ENCODE data around the gene KANSL3. TPM values are rescaled to one million over a fixed set of nuclear protein-coding genes. Genes with fewer than 3 reads are reported as not detected.
A peak's percentile ranks its signal among the peaks of the same experiment; 100 is the strongest.

Gene KANSL3
- total and polyA plus RNA-seq, 9 donors, result 28.0 to 55.7 (median 47.0) TPM

- DNase-seq, result no peak
- no peaks in the 10 kb centered on the region for H3K9me3 ChIP-seq
- peaks cover 2% of the 10 kb centered on the region for H3K4me1 ChIP-seq (ENCODE audit: insufficient read depth)
- no peak overlapping the region for H3K4me3 ChIP-seq
- H3K27ac ChIP-seq, result no peak overlapping the region
- no peaks in the 10 kb centered on the region for H3K36me3 ChIP-seq
- TF ChIP-seq CTCF (IDR thresholded peaks at IDR 0.05) (no peak), EP300 (IDR thresholded peaks at IDR 0.05) (no peak), POLR2A (IDR thresholded peaks at IDR 0.05) (no peak)
- no peaks in the 10 kb centered on the region for H3K27me3 ChIP-seq
- intact Hi-C loops (cut with DNase I), result no loop called here
- WGBS, 3 donors, result 87 to 97% (median 93%) methylated on average over 3 of the region's 3 CpGs
These were observed 15.0 kb downstream of the KANSL3 start for GRCh38 chr2:96623116-96623515.

GRCh38 chr2:96622544-96622943 lies 15.6 kb downstream of the KANSL3 start:
- no peak overlapping the region for H3K27ac ChIP-seq
- no peaks in the 10 kb centered on the region for H3K36me3 ChIP-seq
- intact Hi-C loops (cut with DNase I), result no loop called here
- 95 to 98% (median 97%) methylated on average over 3 of the region's 3 CpGs for WGBS, 3 donors
- no peak overlapping the region for H3K4me3 ChIP-seq
- DNase-seq, result no peak
- no peaks in the 10 kb centered on the region for H3K9me3 ChIP-seq
- H3K27me3 ChIP-seq, result no peaks in the 10 kb centered on the region
- peaks cover 2% of the 10 kb centered on the region for H3K4me1 ChIP-seq (ENCODE audit: insufficient read depth)
- no peak for TF ChIP-seq EP300 (IDR thresholded peaks at IDR 0.05)
- no peak for TF ChIP-seq CTCF (IDR thresholded peaks at IDR 0.05)
- TF ChIP-seq POLR2A (IDR thresholded peaks at IDR 0.05), result no peak

GRCh38 chr2:96618596-96619283 lies 19.4 kb downstream of the KANSL3 start:
- intact Hi-C loops (cut with DNase I), result no loop called here
- DNase-seq, result no peak
- Histone ChIP-seq H3K9me3 (no peaks in the 10 kb centered on the region), H3K4me1 (ENCODE audit: insufficient read depth) (peaks cover 11% of the 10 kb centered on the region), H3K36me3 (no peaks in the 10 kb centered on the region), H3K4me3 (no peak overlapping the region), H3K27ac (no peak overlapping the region), H3K27me3 (no peaks in the 10 kb centered on the region)
- TF ChIP-seq EP300 (IDR thresholded peaks at IDR 0.05), result no peak
- TF ChIP-seq POLR2A (IDR thresholded peaks at IDR 0.05), result no peak
- no peak for TF ChIP-seq CTCF (IDR thresholded peaks at IDR 0.05)
- WGBS, 3 donors, result 82 to 85% (median 83%) methylated on average over 8 of the region's 8 CpGs

GRCh38 chr2:96617012-96617411 lies 21.1 kb downstream of the KANSL3 start:
- DNase-seq, result no peak
- Histone ChIP-seq H3K36me3 (no peaks in the 10 kb centered on the region), H3K4me1 (ENCODE audit: insufficient read depth) (peaks cover 11% of the 10 kb centered on the region), H3K27ac (peak overlapping the region in 1 of 2 donors; percentile 27), H3K27me3 (no peaks in the 10 kb centered on the region), H3K4me3 (no peak overlapping the region), H3K9me3 (no peaks in the 10 kb centered on the region)
- WGBS, 3 donors, result 89 to 91% (median 90%) methylated on average over 4 of the region's 4 CpGs
- intact Hi-C loops (cut with DNase I), result no loop called here
- TF ChIP-seq POLR2A (IDR thresholded peaks at IDR 0.05) (no peak), CTCF (IDR thresholded peaks at IDR 0.05) (no peak), EP300 (IDR thresholded peaks at IDR 0.05) (no peak)
